ENCODE data around the gene KNTC1. TPM values are rescaled to one million over a fixed set of nuclear protein-coding genes. Genes with fewer than 3 reads are reported as not detected.

KNTC1 gene
- total RNA-seq, 4 donors from 2014 or later, result 7.4 to 61.5 (median 13.9) TPM

DNA sequence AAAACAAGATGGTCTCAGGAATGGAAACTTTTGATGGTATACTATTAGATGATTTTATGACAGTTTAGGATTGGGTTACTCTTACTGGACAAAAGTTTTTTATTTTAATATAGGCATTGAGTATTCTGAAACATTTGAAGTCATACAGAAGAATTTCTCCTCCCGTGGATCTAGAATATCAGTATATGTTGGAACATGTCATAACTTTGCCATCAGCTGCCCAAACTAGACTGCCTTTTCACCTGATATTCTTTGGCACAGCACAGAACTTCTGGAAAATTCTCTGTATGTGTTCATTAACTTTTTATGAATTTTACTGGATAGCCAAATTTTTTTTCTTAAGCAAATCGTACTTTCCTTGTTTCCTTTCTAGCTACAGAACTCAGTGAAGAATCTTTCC lies 75.4 kb downstream of the KNTC1 start:
- DNase-seq, result no peak
- TF ChIP-seq, protein P1, sequence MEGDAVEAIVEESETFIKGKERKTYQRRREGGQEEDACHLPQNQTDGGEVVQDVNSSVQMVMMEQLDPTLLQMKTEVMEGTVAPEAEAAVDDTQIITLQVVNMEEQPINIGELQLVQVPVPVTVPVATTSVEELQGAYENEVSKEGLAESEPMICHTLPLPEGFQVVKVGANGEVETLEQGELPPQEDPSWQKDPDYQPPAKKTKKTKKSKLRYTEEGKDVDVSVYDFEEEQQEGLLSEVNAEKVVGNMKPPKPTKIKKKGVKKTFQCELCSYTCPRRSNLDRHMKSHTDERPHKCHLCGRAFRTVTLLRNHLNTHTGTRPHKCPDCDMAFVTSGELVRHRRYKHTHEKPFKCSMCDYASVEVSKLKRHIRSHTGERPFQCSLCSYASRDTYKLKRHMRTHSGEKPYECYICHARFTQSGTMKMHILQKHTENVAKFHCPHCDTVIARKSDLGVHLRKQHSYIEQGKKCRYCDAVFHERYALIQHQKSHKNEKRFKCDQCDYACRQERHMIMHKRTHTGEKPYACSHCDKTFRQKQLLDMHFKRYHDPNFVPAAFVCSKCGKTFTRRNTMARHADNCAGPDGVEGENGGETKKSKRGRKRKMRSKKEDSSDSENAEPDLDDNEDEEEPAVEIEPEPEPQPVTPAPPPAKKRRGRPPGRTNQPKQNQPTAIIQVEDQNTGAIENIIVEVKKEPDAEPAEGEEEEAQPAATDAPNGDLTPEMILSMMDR (IDR thresholded peaks at IDR 0.05), result no peak
- no peak for TF ChIP-seq POLR2A (IDR thresholded peaks at IDR 0.05)
- intact Hi-C loops (cut with DNase I; ENCODE audit: low total_unique reads), result no loop called here
- H3K27ac ChIP-seq, result no peak overlapping the region
- no peak overlapping the region for H3K4me3 ChIP-seq
- no peaks in the 10 kb centered on the region for H3K4me1 ChIP-seq
- no peaks in the 10 kb centered on the region for H3K36me3 ChIP-seq
- H3K27me3 ChIP-seq, result no peaks in the 10 kb centered on the region
- no peaks in the 10 kb centered on the region for H3K9me3 ChIP-seq

DNA sequence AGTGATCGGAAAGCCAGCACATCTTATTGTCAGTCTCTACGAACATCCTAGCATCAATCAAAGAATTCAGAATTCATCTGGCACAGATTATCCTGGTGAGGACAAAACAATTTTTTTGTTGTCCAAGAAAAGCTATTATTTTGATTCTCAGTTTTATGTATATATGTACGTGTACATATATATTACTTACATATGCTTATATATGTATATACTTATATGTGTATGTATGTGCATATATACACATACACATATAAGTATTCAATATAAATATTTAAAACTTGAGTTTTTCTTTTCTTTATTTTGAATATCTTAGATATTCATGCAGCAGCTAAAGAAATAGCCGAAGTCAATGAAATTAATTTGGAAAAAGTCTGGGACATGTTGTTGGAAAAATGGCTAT lies 77.9 kb downstream of the KNTC1 start:
- intact Hi-C loops (cut with DNase I; ENCODE audit: low total_unique reads), result no loop called here
- no peak for TF ChIP-seq POLR2A (IDR thresholded peaks at IDR 0.05)
- TF ChIP-seq, protein P1 (IDR thresholded peaks at IDR 0.05), result no peak
- Histone ChIP-seq H3K27ac (no peak overlapping the region), H3K4me1 (no peaks in the 10 kb centered on the region), H3K36me3 (no peaks in the 10 kb centered on the region), H3K9me3 (no peaks in the 10 kb centered on the region), H3K27me3 (no peaks in the 10 kb centered on the region), H3K4me3 (no peak overlapping the region)
- DNase-seq, result no peak

DNA sequence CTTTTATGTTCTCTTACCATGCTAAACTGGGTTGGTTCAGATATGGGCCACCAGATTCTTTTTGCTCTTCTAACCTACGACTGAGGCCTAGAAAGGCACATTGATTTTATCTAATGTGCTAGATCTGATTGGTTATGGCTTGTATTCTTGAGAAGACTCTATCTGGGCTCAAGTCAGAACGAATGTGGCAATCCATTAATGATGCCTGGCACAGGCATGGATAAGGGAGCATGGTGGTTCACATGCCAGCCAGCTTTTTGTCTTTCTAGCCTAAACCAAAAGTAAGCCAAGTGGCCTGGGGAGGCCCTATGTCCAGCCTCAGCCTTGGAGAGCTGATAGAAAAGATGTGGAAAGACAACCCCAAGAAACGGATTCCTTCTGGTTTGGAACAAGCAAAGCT lies 82.7 kb downstream of the KNTC1 start:
- intact Hi-C loops (cut with DNase I; ENCODE audit: low total_unique reads), result no loop called here
- TF ChIP-seq, protein P1 (IDR thresholded peaks at IDR 0.05), result no peak
- no peaks in the 10 kb centered on the region for H3K9me3 ChIP-seq
- no peaks in the 10 kb centered on the region for H3K4me1 ChIP-seq
- H3K27me3 ChIP-seq, result no peaks in the 10 kb centered on the region
- H3K4me3 ChIP-seq, result no peak overlapping the region
- no peak overlapping the region for H3K27ac ChIP-seq
- DNase-seq, result no peak
- no peaks in the 10 kb centered on the region for H3K36me3 ChIP-seq

DNA sequence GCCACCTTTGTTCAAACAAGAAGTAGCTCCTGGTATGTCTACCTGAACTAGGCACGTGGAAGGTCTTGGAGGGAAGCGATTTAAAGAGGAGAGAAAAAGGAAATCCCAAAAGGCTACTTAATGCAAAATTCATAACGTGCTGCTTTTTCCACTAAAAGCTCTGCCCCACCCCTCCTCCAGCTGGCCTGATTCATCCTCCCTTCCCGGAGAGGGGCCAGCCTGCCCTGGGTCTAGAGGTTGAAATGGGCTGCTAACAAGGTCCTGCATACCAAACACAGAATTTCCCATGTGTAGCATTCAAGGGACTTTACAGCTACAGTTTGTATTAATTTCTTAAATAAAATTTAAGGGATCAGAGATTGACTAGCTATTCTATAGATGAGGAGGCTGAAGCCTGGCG lies 83.2 kb downstream of the KNTC1 start:
- no peak overlapping the region for H3K4me3 ChIP-seq
- no peaks in the 10 kb centered on the region for H3K27me3 ChIP-seq
- no peak for DNase-seq
- intact Hi-C loops (cut with DNase I; ENCODE audit: low total_unique reads), result no loop called here
- no peaks in the 10 kb centered on the region for H3K36me3 ChIP-seq
- H3K9me3 ChIP-seq, result no peaks in the 10 kb centered on the region
- no peak for TF ChIP-seq POLR2A (IDR thresholded peaks at IDR 0.05)
- TF ChIP-seq, protein P1 (IDR thresholded peaks at IDR 0.05), result no peak
- H3K27ac ChIP-seq, result no peak overlapping the region
- no peaks in the 10 kb centered on the region for H3K4me1 ChIP-seq

DNA sequence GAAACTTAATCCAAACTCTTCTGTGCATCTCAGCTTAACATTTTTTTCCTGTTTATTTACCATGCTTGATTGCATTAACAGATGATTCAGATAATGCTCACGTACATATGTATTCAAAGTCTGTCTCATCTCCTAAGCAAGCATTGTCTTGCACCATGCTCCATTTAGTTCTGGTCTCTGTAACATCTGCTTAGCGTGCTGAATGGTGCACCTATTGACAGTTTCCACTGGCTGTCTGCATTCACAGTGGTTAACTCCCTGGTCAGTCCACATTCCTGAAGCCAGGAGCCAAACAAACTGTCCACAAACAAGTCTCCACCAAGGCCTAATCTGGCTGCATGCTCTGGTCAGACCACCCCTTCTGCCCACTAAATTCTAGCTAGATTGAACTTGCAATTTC lies 83.9 kb downstream of the KNTC1 start:
- H3K27ac ChIP-seq, result no peak overlapping the region
- DNase-seq, result no peak
- H3K36me3 ChIP-seq, result no peaks in the 10 kb centered on the region
- TF ChIP-seq, protein P1 (IDR thresholded peaks at IDR 0.05), result no peak
- no peak for TF ChIP-seq POLR2A (IDR thresholded peaks at IDR 0.05)
- no peaks in the 10 kb centered on the region for H3K4me1 ChIP-seq
- no peaks in the 10 kb centered on the region for H3K27me3 ChIP-seq
- no peak overlapping the region for H3K4me3 ChIP-seq
- no peaks in the 10 kb centered on the region for H3K9me3 ChIP-seq
- intact Hi-C loops (cut with DNase I; ENCODE audit: low total_unique reads), result no loop called here

All from uterus (tissue), 4 donors.